HG03460 (cell line): ENCODE data around the gene GVQW3.

Experiments
- ATAC-seq: cut with Tn5 transposase; IDR thresholded peaks from one replicate; pipeline ENCODE4 v1.9.1; 2021; ENCODE audit not compliant: unreplicated experiment

GVQW3 gene

DNA sequence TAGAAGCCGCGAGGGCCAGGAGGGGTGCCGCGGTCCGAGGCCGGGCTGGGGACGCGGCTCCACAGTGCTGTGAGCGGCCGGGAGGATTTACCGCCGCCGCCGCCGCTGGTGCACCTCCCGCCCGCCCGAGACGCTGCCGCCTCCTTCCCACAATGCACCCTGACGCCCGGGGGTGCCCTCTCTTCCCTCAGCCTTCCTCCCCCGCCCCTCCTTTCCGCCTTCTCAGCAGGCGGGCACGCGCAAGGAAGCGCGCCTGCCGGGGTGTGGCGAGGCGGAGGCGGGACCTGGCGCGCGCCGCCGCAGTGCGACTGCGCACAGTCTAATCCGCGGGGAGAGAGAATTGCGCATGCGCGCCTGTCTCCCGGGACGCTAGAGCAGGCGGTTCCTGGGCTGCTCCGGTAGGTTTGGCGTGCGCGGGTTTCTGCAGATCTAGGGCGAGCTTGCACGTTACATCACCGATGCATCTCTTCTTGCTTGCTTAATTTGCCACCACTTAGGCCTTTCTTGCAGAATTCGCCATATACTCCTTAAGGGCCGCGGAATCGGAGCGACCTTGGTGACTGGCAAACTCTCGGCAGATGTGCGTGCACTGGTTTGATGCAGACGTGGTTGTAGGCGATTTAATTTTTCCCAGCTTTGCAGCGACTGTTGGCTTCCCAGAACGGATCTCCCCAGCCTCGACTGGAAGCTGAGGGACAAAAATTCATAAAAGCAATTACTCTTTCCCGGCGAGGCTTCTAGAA is at the start of gene GVQW3, which contains the start of gene THAP12:
Gene GVQW3 (plus strand): TSS at position 347 of the 743 bp plus-strand sequence. CDS start 506 bp downstream, outside the sequence.
Gene THAP12 (minus strand): TSS at position 156 of the 743 bp plus-strand sequence. CDS start 296 bp downstream, outside the sequence.
- peak; percentile 77 for ATAC-seq

DNA sequence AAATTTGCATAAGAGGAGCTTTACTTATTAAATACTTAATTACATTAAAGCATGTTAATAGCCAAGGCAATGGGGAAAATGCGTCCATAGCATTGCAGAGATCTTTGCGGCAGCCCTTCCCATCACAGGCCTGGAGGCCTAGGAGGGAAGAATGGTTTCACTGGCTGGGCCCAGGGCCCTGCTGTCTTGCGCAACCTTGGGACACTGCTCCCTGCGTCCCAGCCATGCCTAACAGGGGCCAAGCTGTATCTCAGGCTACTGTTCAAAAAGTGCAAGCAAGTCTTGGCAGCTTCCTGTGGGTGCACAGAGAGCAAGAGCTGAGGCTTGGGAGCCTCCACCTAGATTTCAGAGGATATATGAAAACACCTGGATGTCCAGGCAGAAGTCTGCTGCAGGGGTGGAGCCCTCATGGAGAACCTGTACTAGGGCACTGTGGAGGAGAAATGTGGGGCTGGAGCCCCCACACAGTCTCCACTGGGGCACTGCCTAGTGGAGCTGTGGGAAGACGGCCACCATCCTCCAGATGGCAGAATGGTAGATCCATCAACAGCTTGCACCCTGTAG is 46.2 kb upstream of the GVQW3 start:
- ATAC-seq = no peak

DNA sequence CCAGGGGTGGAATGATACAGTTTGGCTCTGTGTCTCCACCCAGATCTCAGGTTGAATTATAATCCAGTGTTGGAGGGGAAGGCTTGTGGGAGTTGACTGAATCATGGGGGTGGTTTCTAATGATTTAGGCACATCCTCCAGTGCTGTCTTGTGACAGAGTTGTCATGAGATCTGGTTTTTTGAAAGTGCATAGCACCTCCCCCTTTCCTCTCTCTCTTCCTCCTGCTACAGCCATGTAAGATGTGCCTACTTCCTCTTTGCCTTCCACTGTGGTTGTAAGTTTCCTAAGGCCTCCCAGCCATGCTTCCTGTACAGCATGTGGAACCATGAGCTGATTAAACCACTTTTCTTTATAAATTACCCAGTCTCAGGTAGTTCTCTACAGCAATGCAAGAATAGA is 45.3 kb upstream of the GVQW3 start:
- no peak for ATAC-seq

DNA sequence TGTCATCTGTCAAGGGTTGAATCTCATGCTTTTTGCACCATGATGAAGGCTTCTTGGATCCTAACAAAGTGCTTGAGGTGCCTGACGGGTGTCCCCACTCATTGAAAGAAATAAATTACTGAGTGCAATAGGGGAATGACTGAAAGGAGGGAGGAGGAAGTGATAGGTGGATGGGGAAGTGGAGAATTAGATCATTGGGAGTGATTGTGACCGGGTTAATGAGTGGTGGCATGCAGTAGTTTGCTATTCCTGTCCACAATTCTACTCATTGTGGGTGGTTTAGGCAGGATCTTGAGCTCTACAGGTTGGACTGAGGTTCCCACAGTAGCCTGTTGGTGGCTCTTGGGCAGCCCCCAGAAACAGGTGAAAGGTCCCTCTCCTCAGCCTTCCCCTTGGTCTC is 44.5 kb upstream of the GVQW3 start:
- no peak for ATAC-seq

DNA sequence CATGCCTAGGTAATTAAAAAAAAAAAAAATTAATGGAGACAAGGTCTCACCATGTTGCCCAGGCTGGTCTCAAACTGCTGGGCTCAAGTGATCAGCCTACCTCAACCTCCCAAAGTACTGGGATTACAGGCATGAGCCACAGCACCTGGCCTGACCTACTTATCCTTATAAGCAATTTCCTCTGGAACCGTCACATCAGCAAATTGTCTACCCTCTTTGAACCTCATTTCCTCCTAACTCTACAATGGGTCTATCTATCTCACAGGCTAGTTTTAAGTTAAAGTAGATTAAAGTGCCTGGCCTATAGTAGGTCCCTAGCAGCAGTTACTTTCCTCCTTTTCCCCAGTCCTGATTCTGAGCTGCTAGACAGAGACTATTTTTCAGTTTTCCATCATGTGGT is 43.7 kb upstream of the GVQW3 start:
- ATAC-seq = no peak

DNA sequence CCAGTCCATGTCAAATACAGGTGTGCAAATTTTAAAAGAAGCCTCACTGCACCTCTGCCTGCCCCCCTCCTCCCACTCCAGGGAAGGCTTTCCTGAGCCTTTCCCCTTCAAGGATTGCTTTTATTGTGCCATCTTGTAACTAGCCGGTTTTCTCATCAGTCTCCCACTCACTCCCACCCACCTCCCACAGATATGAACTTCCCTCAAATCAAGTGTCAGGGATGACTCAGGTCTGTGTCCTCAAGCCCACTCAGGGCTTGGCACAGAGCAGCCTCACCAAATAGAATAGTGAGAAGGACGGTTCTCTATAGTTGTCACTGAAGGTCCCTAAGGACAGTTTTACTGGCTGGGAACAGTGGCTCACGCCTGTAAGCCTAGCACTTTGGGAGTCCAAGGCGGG is 43.2 kb upstream of the GVQW3 start:
- no peak for ATAC-seq

DNA sequence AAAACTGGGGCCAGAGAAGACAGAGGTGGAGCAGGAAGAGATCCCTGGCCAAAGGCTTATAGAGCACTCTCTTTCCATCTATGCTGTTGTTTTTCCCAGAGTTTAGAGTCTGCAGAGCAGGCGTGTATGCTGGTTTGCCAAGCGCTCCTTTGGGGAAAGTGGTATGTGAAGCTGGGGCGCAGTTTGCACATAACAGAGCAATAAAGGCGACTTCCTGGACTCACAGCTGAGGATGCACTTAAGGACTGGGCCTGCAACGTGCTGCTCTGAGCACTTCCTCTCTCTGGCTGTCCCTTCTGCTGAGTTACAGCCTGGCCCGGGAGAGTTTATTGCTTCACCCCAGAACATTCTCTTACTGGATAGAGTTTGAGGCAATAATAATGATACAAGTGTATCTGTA is 41.9 kb upstream of the GVQW3 start:
- ATAC-seq = no peak

DNA sequence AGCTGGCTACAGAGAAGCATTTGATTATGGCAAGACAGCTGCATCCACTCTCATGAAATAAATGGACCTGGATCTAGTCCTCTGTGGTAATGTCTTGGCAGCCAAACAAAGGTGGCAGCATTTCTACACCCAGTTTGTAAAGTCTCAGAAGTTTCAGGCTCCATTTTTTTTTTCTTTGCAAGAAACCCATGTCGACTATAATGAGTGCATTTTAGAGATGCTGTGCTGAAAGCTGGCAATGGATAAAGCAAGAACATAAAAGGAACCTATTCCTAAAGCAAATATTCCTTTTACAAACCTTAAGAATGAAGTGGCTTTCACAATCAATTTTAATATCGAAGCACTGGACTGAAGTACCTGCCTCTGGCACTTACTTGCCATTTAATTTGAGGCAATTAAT is 33.7 kb upstream of the GVQW3 start:
- no peak for ATAC-seq

DNA sequence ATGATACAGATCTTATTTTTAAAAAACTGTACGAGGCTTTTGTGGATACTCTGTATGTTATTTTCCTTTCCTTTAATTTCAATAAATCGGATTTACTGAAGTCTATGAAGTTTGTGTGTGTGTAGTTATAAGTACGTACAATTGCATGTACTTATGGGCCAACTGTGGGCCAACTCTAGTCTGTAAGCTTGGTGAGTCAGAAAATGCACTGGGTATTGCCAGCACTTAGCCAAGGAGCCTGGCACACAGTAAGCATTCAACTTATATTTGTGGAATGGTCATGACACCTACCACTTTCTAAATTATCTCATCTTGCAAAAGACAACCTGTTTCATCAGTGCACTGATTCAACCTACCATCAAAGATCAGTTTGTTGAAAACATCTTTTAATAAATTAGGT is 32.8 kb upstream of the GVQW3 start:
- ATAC-seq = no peak

DNA sequence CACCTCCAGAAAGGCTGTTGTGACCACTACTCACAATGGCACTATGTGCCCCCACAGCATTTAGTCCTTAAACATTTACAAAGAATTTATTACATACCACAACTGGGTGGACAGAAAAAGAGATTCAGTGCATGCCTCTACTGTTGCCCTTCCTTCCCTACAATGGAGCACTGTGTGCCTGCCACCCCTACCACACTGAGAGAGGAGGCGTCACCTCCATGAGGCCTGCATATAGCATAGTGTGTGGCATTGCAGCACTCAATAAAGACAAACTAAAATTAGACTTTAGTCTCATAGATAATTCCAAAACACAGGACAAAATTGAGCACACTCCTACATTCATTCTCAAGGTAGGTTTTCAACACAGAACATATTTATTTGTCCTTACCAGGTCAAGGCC is 26.0 kb upstream of the GVQW3 start:
- no peak for ATAC-seq

DNA sequence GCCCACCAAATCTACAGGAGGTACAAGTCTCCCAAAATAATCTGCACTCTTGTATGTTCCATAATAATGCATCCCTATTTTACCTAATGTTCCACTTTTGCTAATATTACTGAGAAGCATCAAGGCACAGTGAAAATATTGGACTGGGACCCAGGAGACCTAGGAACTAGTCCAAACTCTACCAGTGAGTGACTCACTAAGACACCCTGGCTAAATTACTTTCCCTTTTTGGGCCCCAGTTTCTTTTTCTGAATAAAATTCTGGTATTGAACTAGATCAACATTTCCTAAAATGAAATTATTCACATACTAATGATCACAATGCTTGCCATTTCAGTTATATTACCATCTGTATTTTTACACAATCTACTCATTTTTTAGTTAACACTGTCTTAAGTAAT is 19.7 kb upstream of the GVQW3 start:
- no peak for ATAC-seq

DNA sequence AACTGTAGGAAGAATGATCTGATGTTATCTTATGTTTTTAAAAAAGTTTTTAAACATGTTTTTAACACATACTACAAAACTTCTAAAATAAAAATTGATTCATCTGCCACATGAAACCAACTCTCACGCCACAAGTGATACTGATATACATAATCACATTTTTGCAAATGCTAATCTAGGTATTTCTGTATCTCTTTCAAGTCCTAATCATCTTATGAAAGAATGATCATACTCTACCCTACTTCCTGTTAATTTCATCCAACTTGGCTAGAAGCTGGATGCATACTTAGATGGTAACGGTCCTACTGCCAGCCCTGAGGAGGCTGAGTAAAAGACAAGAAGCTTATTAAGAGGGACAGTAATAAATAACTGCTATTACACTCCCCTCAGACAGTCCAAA is 19.3 kb upstream of the GVQW3 start:
- ATAC-seq = no peak

DNA sequence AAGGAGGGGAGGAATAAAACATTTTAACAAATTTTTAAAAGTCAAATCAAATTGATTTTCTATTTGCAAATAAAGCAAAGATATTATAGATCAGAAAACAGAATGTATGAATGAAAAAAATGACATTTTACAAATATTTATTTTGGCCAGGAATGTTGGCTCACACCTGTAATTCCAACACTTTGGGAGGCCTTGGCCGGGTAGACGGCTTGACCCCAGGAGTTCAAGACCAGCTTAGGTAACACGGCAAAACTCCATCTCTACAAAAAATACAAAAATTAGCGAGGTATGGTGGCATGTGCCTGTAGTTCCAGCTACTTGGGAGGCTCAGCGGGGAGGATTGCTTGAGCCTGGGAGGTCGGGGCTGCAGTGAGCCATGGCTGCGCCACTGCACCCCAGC is 18.4 kb upstream of the GVQW3 start:
- no peak for ATAC-seq

DNA sequence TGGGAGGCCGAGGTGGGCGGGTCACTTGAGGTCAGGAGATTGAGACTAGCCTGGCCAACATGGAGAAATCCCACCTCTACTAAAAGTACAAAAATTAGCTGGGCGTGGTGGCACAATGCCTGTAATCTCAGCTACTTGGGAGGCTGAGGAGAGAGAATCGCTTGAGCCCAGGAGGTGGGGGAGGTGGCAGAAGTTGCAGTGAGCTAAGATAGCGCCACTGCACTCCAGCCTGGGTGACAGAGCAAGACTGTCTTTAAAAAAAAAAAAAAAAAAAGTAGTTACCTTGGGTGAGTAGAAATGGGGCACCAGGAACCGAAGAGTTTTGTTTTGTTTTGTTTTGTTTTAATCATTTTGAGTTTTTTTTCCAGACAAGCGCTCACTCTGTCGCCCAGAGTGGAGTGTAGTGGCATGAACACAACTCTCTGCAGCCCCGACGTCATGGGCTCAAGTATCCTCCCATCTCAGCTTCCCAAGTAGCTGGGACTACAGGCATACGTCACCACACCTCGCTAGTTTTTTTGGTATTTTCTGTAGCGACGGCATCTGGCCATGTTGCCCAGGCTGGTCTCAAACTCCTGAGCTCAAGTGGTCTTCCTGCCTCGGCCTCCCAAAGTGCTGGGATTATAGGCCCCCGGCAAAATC is 16.0 kb upstream of the GVQW3 start:
- ATAC-seq = no peak

DNA sequence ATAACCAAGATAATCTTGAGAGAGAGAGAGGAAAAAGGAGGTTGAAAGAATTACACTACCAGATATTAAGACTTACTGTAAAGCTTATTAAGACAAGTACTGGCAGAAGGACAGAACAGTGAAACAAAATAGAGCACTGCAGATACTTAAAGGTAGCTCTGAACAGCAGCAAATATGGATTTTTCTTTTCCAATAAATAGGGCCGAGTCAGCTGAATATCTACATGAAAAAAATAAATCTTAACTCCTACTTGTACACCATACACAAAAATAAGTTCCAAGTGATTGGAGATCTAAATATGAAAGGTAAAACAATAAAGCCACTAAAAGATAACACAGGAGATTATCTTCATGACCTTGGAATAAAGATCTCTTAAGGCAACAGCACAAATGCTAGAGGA is 12.6 kb upstream of the GVQW3 start:
- ATAC-seq = no peak

DNA sequence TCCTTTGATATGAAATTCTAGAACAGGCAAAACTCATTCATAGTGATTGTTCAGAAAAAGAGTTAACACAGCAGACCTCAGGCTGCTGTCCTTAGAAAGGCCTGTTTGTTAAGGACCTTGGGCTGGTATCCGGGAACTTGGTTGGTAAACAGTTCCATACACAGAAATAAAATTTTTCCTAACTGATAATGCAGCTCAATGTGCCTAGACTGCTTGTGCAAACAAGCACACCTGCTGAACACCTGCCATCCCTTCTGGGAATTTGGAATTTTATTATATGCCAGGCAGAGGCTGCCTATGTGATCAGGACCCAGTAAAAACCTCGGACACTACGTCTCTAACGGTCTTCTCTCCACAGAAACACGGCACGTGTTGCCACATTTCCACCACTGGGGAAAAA is 11.7 kb upstream of the GVQW3 start:
- no peak for ATAC-seq

DNA sequence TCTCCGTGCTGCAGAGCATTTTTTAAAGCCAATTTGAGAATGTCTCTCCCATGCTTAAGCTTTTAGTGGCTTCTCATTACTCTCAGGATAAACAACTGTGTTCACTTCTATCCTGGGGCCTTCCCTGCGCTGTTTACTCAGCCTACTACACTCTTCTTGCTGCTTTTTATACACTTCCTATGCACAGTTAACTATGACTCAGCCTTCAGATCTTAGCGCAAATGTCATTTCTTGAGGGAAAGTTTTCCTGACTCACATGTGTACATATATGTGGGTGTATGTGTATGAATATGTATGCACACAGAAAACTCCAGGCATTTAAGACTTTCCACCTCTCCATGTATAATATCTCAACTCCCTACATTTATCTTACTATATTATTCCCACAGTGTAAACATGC is 10.0 kb upstream of the GVQW3 start:
- peak; percentile 62 for ATAC-seq

DNA sequence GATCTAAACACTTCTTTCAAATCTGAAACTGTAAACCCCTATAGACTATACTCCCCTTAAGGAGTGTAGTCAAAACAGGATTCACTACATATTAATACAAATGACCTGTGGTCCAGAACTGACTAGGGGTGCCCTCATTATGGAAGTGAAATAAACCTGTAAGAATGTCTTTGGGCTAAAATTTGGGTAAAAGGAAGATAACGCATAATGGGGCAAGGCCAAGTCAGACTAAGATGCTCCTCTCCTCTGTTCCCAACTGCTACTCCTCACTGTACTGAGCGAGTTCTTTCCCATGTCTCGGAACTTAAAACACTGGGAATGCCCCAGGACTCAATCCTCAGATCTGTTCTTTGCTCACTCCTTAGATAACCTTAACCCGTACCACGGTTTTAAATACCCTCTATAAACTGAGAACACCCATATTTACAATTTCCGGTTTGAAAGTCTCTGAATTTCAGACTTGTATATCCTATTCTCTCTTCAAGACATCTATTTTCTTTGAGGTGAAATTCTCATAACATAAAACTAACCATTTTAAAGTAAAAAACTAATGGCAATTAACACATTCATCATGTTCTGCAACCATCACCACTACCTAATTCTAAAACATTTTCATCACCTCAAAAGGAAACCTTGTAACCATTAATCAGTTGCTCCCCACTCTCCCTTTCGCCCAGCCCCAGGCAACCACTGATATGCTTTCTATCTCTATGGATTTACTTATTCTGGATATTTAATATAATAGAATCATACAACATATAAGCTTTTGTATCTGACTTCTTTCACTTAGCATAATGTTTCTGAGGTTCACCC is 4.2 kb upstream of the GVQW3 start:
- no peak for ATAC-seq

DNA sequence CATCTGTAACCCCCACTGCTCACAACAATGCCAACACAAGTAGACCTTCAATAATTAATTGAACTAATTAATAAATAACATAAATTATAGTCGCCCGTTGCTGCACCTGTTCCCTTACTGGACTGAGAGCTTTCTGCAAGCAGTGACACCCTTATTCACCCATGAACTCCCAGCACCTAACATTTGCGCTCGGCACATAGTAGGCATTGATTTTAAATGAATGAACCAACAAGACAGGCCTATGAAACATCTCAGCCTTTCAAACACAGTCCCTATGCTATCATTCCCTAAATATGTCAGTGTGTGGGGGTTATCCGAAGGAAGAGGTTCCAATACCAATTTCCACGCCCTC is 1.3 kb upstream of the GVQW3 start:
- no peak for ATAC-seq

DNA sequence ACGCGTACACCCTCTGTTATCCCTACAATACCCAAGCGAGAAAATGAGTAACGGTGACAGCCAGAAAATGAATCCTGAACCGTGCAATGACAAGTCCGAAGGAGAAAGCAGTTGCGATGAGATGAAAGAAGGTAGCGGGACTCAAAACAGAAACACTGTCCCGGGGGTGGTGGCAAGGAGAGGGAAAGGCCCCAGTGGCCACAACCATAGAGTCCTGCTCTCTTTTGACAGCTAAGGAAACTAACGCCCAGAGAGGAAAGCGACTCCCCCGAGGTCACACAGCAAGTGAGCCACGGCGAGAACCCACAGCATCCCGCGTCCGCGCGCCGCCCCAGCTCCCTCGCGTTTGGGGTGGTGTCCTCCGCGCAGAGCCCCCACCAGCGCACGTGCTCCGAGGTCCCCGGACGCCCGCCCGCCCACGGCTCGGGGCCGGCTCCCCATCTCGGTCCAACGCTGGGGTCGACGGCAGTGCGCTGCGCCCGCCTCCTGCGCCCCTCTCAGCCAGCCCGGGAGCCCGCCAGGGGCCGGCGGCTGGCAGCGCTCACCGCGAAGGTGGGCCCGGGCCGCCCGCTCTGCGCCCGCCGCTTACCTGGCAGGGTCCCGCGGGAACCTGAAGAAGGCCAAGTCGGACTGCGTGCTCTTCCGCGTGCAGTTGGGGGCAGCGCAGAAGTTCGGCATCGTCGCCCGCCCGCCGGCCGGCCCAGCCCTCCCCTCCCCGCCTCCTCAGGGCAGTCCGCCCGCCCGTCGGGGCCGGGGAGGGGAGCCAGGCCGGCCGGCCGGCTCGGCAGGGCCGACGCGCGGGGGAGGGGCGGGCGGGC is 755 bp upstream of the GVQW3 start:
- ATAC-seq = peak; percentile 12

DNA sequence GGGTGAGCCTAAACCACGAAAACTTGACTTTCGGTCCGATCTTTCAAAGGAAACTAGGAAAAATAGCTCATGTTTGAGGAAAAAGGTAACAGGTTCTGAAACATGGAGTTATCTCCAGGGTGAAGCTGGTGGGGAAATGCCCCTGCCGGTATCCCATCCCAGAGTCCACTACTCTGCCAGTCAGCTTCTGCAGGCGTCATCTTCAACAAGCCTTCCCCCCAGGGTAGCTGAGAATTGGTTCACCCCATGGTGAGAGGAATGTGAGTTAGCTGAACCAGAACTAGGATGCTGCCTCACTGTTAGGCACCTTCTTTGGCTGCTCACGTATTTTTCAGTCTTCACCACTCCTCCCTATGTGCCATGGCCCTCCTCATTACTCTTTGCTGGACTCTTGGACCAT is 1.1 kb downstream of the GVQW3 start:
- no peak for ATAC-seq
